GM12878 (cell line): ENCODE results near the gene MAML2. TPM values are rescaled to one million over a fixed set of nuclear protein-coding genes. Genes with fewer than 3 reads are reported as not detected.
A peak's percentile ranks its signal among the peaks of the same experiment; 100 is the strongest.

Source experiments
- BACH1 ChIP-seq: fragments of 450-650 bp; IDR thresholded peaks from 2 replicates; pipeline ENCODE4 v1.6.1; 2017; ENCODE audit warnings: mild to moderate bottlenecking, borderline replicate concordance
- BCL11A ChIP-seq: IDR thresholded peaks from 2 replicates; pipeline ENCODE4 v1.6.1; 2011; ENCODE audit warnings: low read depth, low read length
- BCL3 ChIP-seq: IDR thresholded peaks from 2 replicates; pipeline ENCODE4 v1.6.1; 2011; ENCODE audit warnings: borderline replicate concordance, low read depth, mild to moderate bottlenecking, moderate library complexity, low read length; ENCODE audit not compliant: insufficient read depth, poor library complexity, severe bottlenecking
- E2F8 ChIP-seq: fragments of 450-650 bp; IDR thresholded peaks from 2 replicates; pipeline ENCODE4 v1.6.1; 2018; ENCODE audit warnings: mild to moderate bottlenecking, low read depth, moderate library complexity; ENCODE audit not compliant: partially characterized antibody
- E4F1 ChIP-seq: fragments of 450-650 bp; IDR thresholded peaks from 2 replicates; pipeline ENCODE4 v1.6.1; 2018; ENCODE audit warnings: borderline replicate concordance, mild to moderate bottlenecking; ENCODE audit not compliant: partially characterized antibody
- IRF3 ChIP-seq: fragments of 450-650 bp; IDR thresholded peaks from 2 replicates; pipeline ENCODE4 v1.6.1; 2014; ENCODE audit warnings: mild to moderate bottlenecking
- NBN ChIP-seq: fragments of 450-650 bp; IDR thresholded peaks from 2 replicates; pipeline ENCODE4 v1.6.1; 2016
- NFYB ChIP-seq: IDR thresholded peaks from 2 replicates; pipeline ENCODE4 v1.6.1; 2011; ENCODE audit warnings: low read depth, mild to moderate bottlenecking, low read length, improper control_type of control experiment, moderate library complexity; ENCODE audit not compliant: insufficient read depth
- POU2F2 ChIP-seq: IDR thresholded peaks from 3 replicates; pipeline ENCODE4 v1.6.1; 2011; ENCODE audit warnings: low read depth, mild to moderate bottlenecking, low read length, borderline replicate concordance
- RAD21 ChIP-seq: IDR thresholded peaks from 2 replicates; pipeline ENCODE4 v1.6.1; 2011; ENCODE audit warnings: mild to moderate bottlenecking, low read depth, low read length, moderate library complexity; ENCODE audit not compliant: insufficient read depth
- SKIL ChIP-seq: fragments of 450-650 bp; IDR thresholded peaks from 2 replicates; pipeline ENCODE4 v1.6.1; 2017; ENCODE audit warnings: mild to moderate bottlenecking, low read depth, inconsistent platforms; ENCODE audit not compliant: poor library complexity, severe bottlenecking
- SMAD1 ChIP-seq: fragments of 450-650 bp; IDR thresholded peaks from 2 replicates; pipeline ENCODE4 v1.6.1; 2018; ENCODE audit warnings: mild to moderate bottlenecking, low read depth; ENCODE audit not compliant: partially characterized antibody
- TCF7 ChIP-seq: IDR thresholded peaks from 2 replicates; pipeline ENCODE4 v1.6.1; 2014; ENCODE audit warnings: antibody characterized with exemption, borderline replicate concordance
- ZBTB4 ChIP-seq: fragments of 450-650 bp; formaldehyde crosslinking; IDR thresholded peaks from 2 replicates; pipeline ENCODE4 v1.4.0; 2022; ENCODE audit warnings: mild to moderate bottlenecking, moderate library complexity
- polyA plus RNA-seq, 11 experiments: library from polyadenylated mRNA; depleted of rRNA in 4 of 11; unstranded in 6 of 11; stranded (reverse) in 5 of 11; fragments of >200 nt; fragmentation: Nextera tagmentation in 4 of 11; fragmentation: Illumina TruSeq in 1 of 11; extraction: Ambion mirVana in 4 of 11; extraction: Trizol in 1 of 11; gene quantifications; 1 replicate in 1 of 11; 2 replicates in 10 of 11; pipeline versions ENCODE4 v1.2.1 to v1.2.3, GENCODE V29; 2011 to 2016; ENCODE audit warnings: inconsistent platforms in 2 of 11, missing spikeins in 2 of 11, low read depth in 1 of 11
- total RNA-seq, 4 experiments: library from RNA; depleted of rRNA in 3 of 4; stranded (reverse); fragments of >200 nt in 3 of 4; fragmentation: Illumina TruSeq in 1 of 4; extraction: Trizol in 1 of 4; gene quantifications; 2 replicates each; pipeline versions ENCODE4 v1.2.1 to v1.2.3, GENCODE V29; 2013 to 2021

Gene MAML2
- total and polyA plus RNA-seq, 10 of the 15 experiments (the other 5 are each of a cell fraction or from before 2014, with no cell fraction given): 2.5 to 15.1 (median 12.0) TPM

- no peak for TF ChIP-seq E2F8
- TF ChIP-seq SMAD1: no peak
- TF ChIP-seq ZBTB4 (CRISPR knock-in tag): no peak
- 0 out of 2 replicates have a peak, but pooled peaks have one; percentile 17 for TF ChIP-seq BACH1
- TF ChIP-seq BCL11A: 0 out of 2 replicates have a peak, but pooled peaks have one; percentile 53
- TF ChIP-seq POU2F2: 0 out of 3 replicates have a peak, but pooled peaks have one; percentile 45
- no peak for TF ChIP-seq IRF3
- TF ChIP-seq E4F1: no peak
- no peak for TF ChIP-seq TCF7
- no peak for TF ChIP-seq NFYB
- peak; percentile 48; the same call in 1 of the 2 replicates for TF ChIP-seq NBN
- TF ChIP-seq BCL3: no peak
- no peak; the same call in 1 of the 2 replicates for TF ChIP-seq RAD21
- peak; percentile 38 for TF ChIP-seq SKIL
Measured at GRCh38 chr11:96338910-96339705, 3.9 kb downstream of the MAML2 start (continued).
